IMR-90 (cell line): ENCODE data around the gene RNF151. TPM values are rescaled to one million over a fixed set of nuclear protein-coding genes. Genes with fewer than 3 reads are reported as not detected.

Experiments used
- ATAC-seq: fragments of 200-7000 bp; cut with Tn5 transposase; 2 replicates; pipeline ENCODE4 v1.9.1; 2020; ENCODE audit warnings: low read depth, mild to moderate bottlenecking, moderate library complexity
- BruUV-seq: library from RNA; stranded (reverse); fragments of 400-500 nt; replicated peaks from 2 replicates; lab custom pipeline; 2021; lab: Mats Ljungman, UMichigan
- CTCF ChIA-PET: fragments of 300-600 bp; formaldehyde crosslinking; extraction: SDS; loops from one replicate; lab custom pipeline; 2021; ENCODE audit warnings: antibody characterized with exemption; lab: Yijun Ruan, JAX
- POLR2A ChIA-PET: fragments of 300-600 bp; sonication (Branson Sonifier 250); formaldehyde crosslinking; loops from one replicate; lab custom pipeline; 2022; ENCODE audit warnings: antibody characterized with exemption; ENCODE audit not compliant: unreplicated experiment; lab: Charles Lee
- DNase-seq: peaks from one replicate; pipeline ENCODE4 v3.0.0; 2013
- H2AFZ ChIP-seq: replicated peaks from 2 replicates; pipeline ENCODE3; 2013; ENCODE audit warnings: low read length, mild to moderate bottlenecking; ENCODE audit not compliant: poor library complexity
- H2AK5ac ChIP-seq: 2 replicates; pipeline ENCODE4 v1.6.1; 2013; ENCODE audit warnings: low read depth, low read length, inconsistent platforms
- H2AK9ac ChIP-seq: replicated peaks from 2 replicates; pipeline ENCODE3; 2013; ENCODE audit warnings: mild to moderate bottlenecking, low read depth, low read length, moderate library complexity; ENCODE audit not compliant: poor library complexity
- H2BK120ac ChIP-seq: 2 replicates; pipeline ENCODE4 v1.6.1; 2013; ENCODE audit warnings: low read depth, low read length, inconsistent platforms
- H2BK15ac ChIP-seq: 3 replicates; pipeline ENCODE4 v1.6.1; 2013; ENCODE audit warnings: low read depth, low read length, inconsistent platforms
- H2BK20ac ChIP-seq: 2 replicates; pipeline ENCODE4 v1.6.1; 2013; ENCODE audit warnings: low read depth, mild to moderate bottlenecking, inconsistent platforms, low read length, moderate library complexity
- H2BK5ac ChIP-seq: 2 replicates; pipeline ENCODE4 v1.6.1; 2013; ENCODE audit warnings: mild to moderate bottlenecking, low read depth, low read length, inconsistent platforms; ENCODE audit not compliant: poor library complexity, severe bottlenecking
- H3K14ac ChIP-seq: replicated peaks from 2 replicates; pipeline ENCODE4 v1.6.1; 2013; ENCODE audit warnings: low read depth, low read length, inconsistent platforms
- H3K18ac ChIP-seq: 2 replicates; pipeline ENCODE4 v1.6.1; 2013; ENCODE audit warnings: low read depth, low read length, control low read depth
- H3K23ac ChIP-seq: 2 replicates; pipeline ENCODE4 v1.6.1; 2013; ENCODE audit warnings: low read depth, low read length, inconsistent platforms
- H3K27ac ChIP-seq: 2 replicates; pipeline ENCODE4 v1.5.1; 2013; ENCODE audit warnings: mild to moderate bottlenecking, control low read depth, low read length; ENCODE audit not compliant: insufficient read depth
- H3K27me3 ChIP-seq: 2 replicates; pipeline ENCODE4 v1.6.1; 2013; ENCODE audit warnings: low read length; ENCODE audit not compliant: control insufficient read depth, insufficient read depth
- H3K36me3 ChIP-seq: 2 replicates; pipeline ENCODE4 v1.6.1; 2013; ENCODE audit warnings: low read length, mixed read lengths; ENCODE audit not compliant: control insufficient read depth, insufficient read depth
- H3K4ac ChIP-seq: 2 replicates; pipeline ENCODE4 v1.6.1; 2013; ENCODE audit warnings: low read depth, low read length, inconsistent platforms
- H3K4me1 ChIP-seq: 2 replicates; pipeline ENCODE4 v1.6.1; 2013; ENCODE audit warnings: low read length, mixed read lengths; ENCODE audit not compliant: control insufficient read depth, insufficient read depth
- H3K4me2 ChIP-seq: 2 replicates; pipeline ENCODE4 v1.6.1; 2013; ENCODE audit warnings: low read depth, mild to moderate bottlenecking, control low read depth, low read length, moderate library complexity
- H3K4me3 ChIP-seq: 2 replicates; pipeline ENCODE4 v1.5.1; 2013; ENCODE audit warnings: low read depth, mild to moderate bottlenecking, control low read depth, low read length, moderate library complexity; ENCODE audit not compliant: insufficient read depth
- H3K56ac ChIP-seq: 2 replicates; pipeline ENCODE4 v1.6.1; 2013; ENCODE audit warnings: low read length, inconsistent platforms; ENCODE audit not compliant: insufficient read depth; ENCODE audit errors: extremely low read depth
- H3K79me1 ChIP-seq, 2 experiments: 2 replicates each; pipeline ENCODE4 v1.6.1; 2013; ENCODE audit warnings: low read length in 2 of 2, inconsistent platforms in 1 of 2, low read depth in 1 of 2
- H3K9ac ChIP-seq: 2 replicates; pipeline ENCODE4 v1.6.1; 2013; ENCODE audit warnings: low read depth, low read length, control low read depth
- H3K9me1 ChIP-seq: 2 replicates; pipeline ENCODE4 v1.6.1; 2013; ENCODE audit warnings: low read length, inconsistent platforms; ENCODE audit not compliant: insufficient read depth
- H3K9me3 ChIP-seq: 2 replicates; pipeline ENCODE4 v1.6.1; 2013; ENCODE audit warnings: low read length; ENCODE audit not compliant: control insufficient read depth, insufficient read depth
- H4K20me1 ChIP-seq: 2 replicates; pipeline ENCODE4 v1.6.1; 2013; ENCODE audit warnings: low read length, inconsistent platforms; ENCODE audit not compliant: insufficient read depth
- H4K5ac ChIP-seq: 2 replicates; pipeline ENCODE4 v1.6.1; 2013; ENCODE audit warnings: mild to moderate bottlenecking, low read depth, low read length, control low read depth
- H4K8ac ChIP-seq, 2 experiments: 2 replicates each; pipeline ENCODE4 v1.6.1; 2013; ENCODE audit warnings: low read depth in 2 of 2, low read length in 2 of 2, control low read depth in 1 of 2, inconsistent platforms in 1 of 2
- H4K91ac ChIP-seq: 2 replicates; pipeline ENCODE4 v1.6.1; 2013; ENCODE audit warnings: low read depth, low read length, inconsistent platforms; ENCODE audit not compliant: insufficient read depth
- BHLHE40 ChIP-seq: fragments of 150-350 bp; IDR thresholded peaks from 2 replicates; pipeline ENCODE4 v1.6.1; 2016; ENCODE audit warnings: mild to moderate bottlenecking, low read depth, low read length
- CEBPB ChIP-seq: IDR thresholded peaks from 2 replicates; pipeline ENCODE4 v1.6.1; 2012; ENCODE audit warnings: low read depth, low read length, improper control_type of control experiment
- CHD1 ChIP-seq: IDR thresholded peaks from 2 replicates; pipeline ENCODE4 v1.6.1; 2012; ENCODE audit warnings: low read depth, low read length, improper control_type of control experiment
- CTCF ChIP-seq: conservative IDR thresholded peaks from 2 replicates; pipeline ENCODE4 v1.5.1; 2012; ENCODE audit warnings: mild to moderate bottlenecking, low read depth, low read length, improper control_type of control experiment
- ELK1 ChIP-seq: fragments of 150-350 bp; IDR thresholded peaks from 2 replicates; pipeline ENCODE4 v1.6.1; 2016; ENCODE audit warnings: low read depth, mild to moderate bottlenecking, low read length, moderate library complexity, borderline replicate concordance
- FOS ChIP-seq: fragments of 150-350 bp; IDR thresholded peaks from 2 replicates; pipeline ENCODE4 v1.6.1; 2016; ENCODE audit warnings: low read depth, low read length
- MAZ ChIP-seq: IDR thresholded peaks from 2 replicates; pipeline ENCODE4 v1.6.1; 2012; ENCODE audit warnings: low read depth, mild to moderate bottlenecking, low read length, improper control_type of control experiment, moderate library complexity, borderline replicate concordance
- MXI1 ChIP-seq: IDR thresholded peaks from 2 replicates; pipeline ENCODE4 v1.6.1; 2012; ENCODE audit warnings: low read depth, mild to moderate bottlenecking, low read length, moderate library complexity, borderline replicate concordance
- NFE2L2 ChIP-seq: fragments of 150-350 bp; IDR thresholded peaks from 2 replicates; pipeline ENCODE4 v1.6.1; 2016; ENCODE audit warnings: low read depth, mild to moderate bottlenecking, low read length
- POLR2A ChIP-seq: IDR thresholded peaks from 2 replicates; pipeline ENCODE4 v1.6.1; 2012; ENCODE audit warnings: mild to moderate bottlenecking, low read depth, low read length
- RAD21 ChIP-seq: IDR thresholded peaks from 2 replicates; pipeline ENCODE4 v1.6.1; 2012; ENCODE audit warnings: low read length, improper control_type of control experiment
- RCOR1 ChIP-seq: IDR thresholded peaks from 2 replicates; pipeline ENCODE4 v1.6.1; 2012; ENCODE audit warnings: mild to moderate bottlenecking, low read length, improper control_type of control experiment; ENCODE audit not compliant: insufficient replicate concordance
- RFX5 ChIP-seq: IDR thresholded peaks from 2 replicates; pipeline ENCODE4 v1.8.0; 2012; ENCODE audit warnings: low read depth, mild to moderate bottlenecking, low read length, moderate library complexity
- SMC3 ChIP-seq: fragments of 150-350 bp; IDR thresholded peaks from 2 replicates; pipeline ENCODE4 v1.6.1; 2016; ENCODE audit warnings: low read depth, mild to moderate bottlenecking, antibody characterized with exemption, low read length, moderate library complexity
- USF2 ChIP-seq: fragments of 150-350 bp; IDR thresholded peaks from 2 replicates; pipeline ENCODE4 v1.6.1; 2017; ENCODE audit warnings: mild to moderate bottlenecking, antibody characterized with exemption, low read length, low read depth
- WGBS, 2 experiments: methylation state at CpG; one replicate each; pipeline versions ENCODE4 v1.1.5 to v1.1.7; 2013; ENCODE audit warnings: missing lambda C conversion rate in 2 of 2; ENCODE audit not compliant: insufficient read length in 1 of 2; ENCODE audit errors: extremely low coverage in 2 of 2; 5-methylcytosine and 5-hydroxymethylcytosine counted together
- dilution Hi-C: fragments of 300-500 bp; cut with HindIII; formaldehyde crosslinking; loops from one replicate; pipeline ENCODE4 v1.14.3; 2018; ENCODE audit warnings: low sequenced_read_pairs; ENCODE audit not compliant: unreplicated experiment
- in situ Hi-C: fragments of 300-500 bp; cut with MboI; formaldehyde crosslinking; loops from 3 replicates; pipeline ENCODE4 v1.14.3; 2019; ENCODE audit warnings: low sequenced_read_pairs, inconsistent platforms, mixed read lengths
- intact Hi-C: fragments of 100-400 bp; cut with micrococcal nuclease; formaldehyde crosslinking; loops from 2 replicates; pipeline ENCODE4 v1.10.0; 2022
- polyA plus RNA-seq, 3 experiments: library from polyadenylated mRNA; depleted of rRNA; stranded (reverse); fragments of >200 nt; gene quantifications; 2 replicates each; pipeline ENCODE4 v1.2.3, GENCODE V29; 2012; ENCODE audit warnings: low replicate concordance in 1 of 3
- total RNA-seq: library from RNA; depleted of rRNA; stranded (reverse); fragments of >200 nt; gene quantifications from 2 replicates; pipeline ENCODE4 v1.2.3, GENCODE V29; 2012

Gene RNF151
- total and polyA plus RNA-seq, 2 of the 4 experiments (the other 2 are of a cell fraction) = not detected

- no peak overlapping the region for H2BK5ac ChIP-seq
- WGBS, 2 experiments = 15% methylated on average over 35 of the region's 53 CpGs; no CpG with 5 or more reads in 1 of the 2 experiments
- no peaks in the 10 kb centered on the region for H3K9me3 ChIP-seq
- ChIA-PET CTCF (interaction anchor here (1.3 kb wide), 1 partner anchor 24 kb away, joined by 3 read pairs; no protein-coding TSS in a partner anchor), POLR2A (no interaction called here)
- no peak overlapping the region for H2AK5ac ChIP-seq
- no peak overlapping the region for H4K8ac ChIP-seq
- in situ Hi-C loops (no loop called here), dilution Hi-C loops (no loop called here), intact Hi-C loops (no loop called here)
- no peak overlapping the region for H3K4me3 ChIP-seq
- ATAC-seq (no peak), DNase-seq (no peak)
- no peak overlapping the region for H3K18ac ChIP-seq
- no peak overlapping the region for H3K27ac ChIP-seq
- H3K79me1 ChIP-seq = peaks cover 7 to 8% of the 10 kb centered on the region in 2 experiments
- no peak overlapping the region for H3K23ac ChIP-seq
- no peak overlapping the region for H3K9ac ChIP-seq
- H2AFZ ChIP-seq = no peak overlapping the region
- no peak overlapping the region for H3K56ac ChIP-seq
- no peak overlapping the region for H3K14ac ChIP-seq
- no peak overlapping the region for H4K5ac ChIP-seq
- H4K20me1 ChIP-seq = no peaks in the 10 kb centered on the region; the same call in none of the 2 replicates
- peaks cover 31% of the 10 kb centered on the region; the same call in 1 of the 2 replicates for H3K27me3 ChIP-seq
- no peak overlapping the region for H4K91ac ChIP-seq
- peak overlapping the region; percentile 65 for H2AK9ac ChIP-seq
- H2BK15ac ChIP-seq = no peak overlapping the region
- H3K4me1 ChIP-seq = peaks cover 4% of the 10 kb centered on the region
- no peak overlapping the region for H3K4ac ChIP-seq
- no peak overlapping the region for H2BK20ac ChIP-seq
- peaks cover 3% of the 10 kb centered on the region for H3K9me1 ChIP-seq
- H3K4me2 ChIP-seq = no peak overlapping the region
- H2BK120ac ChIP-seq = no peak overlapping the region
- no TSS peak for BruUV-seq
- H3K36me3 ChIP-seq = peaks cover 39% of the 10 kb centered on the region
- TF ChIP-seq MXI1 (no peak), FOS (no peak), CTCF (no peak), CHD1 (no peak), CEBPB (no peak), ELK1 (no peak), RAD21 (no peak), RCOR1 (no peak), NFE2L2 (no peak), POLR2A (no peak), BHLHE40 (no peak), SMC3 (no peak), RFX5 (no peak), USF2 (no peak), MAZ (no peak)
Measured at GRCh38 chr16:1980030-1980769, 13.5 kb downstream of the RNF151 start.
